GM18858 (cell line): ENCODE results near the gene SVIL.
"Not testable (repeated sequence)": the region's sequence is repeated elsewhere in the genome, so short reads cannot be mapped to it uniquely, and the experiment has no call there.

Experiments
- ATAC-seq: cut with Tn5 transposase; IDR thresholded peaks from one replicate; pipeline ENCODE4 v1.9.1; 2021; ENCODE audit not compliant: unreplicated experiment

SVIL gene

GRCh38 chr10:29493697-29494096 lies 141.1 kb downstream of the SVIL start:
- no peak for ATAC-seq

GRCh38 chr10:29492774-29493173 lies 142.0 kb downstream of the SVIL start:
- ATAC-seq, result no peak

- ATAC-seq, result no peak
These were observed 142.9 kb downstream of the SVIL start for GRCh38 chr10:29491918-29492317.

- ATAC-seq, result not testable (repeated sequence)
These were observed 143.9 kb downstream of the SVIL start for GRCh38 chr10:29490781-29491280.

- ATAC-seq, result not testable (repeated sequence)
These were observed 146.3 kb downstream of the SVIL start for GRCh38 chr10:29488471-29488870.

GRCh38 chr10:29487884-29488266 lies 146.9 kb downstream of the SVIL start:
- not testable (repeated sequence) for ATAC-seq

GRCh38 chr10:29487032-29487883 lies 147.5 kb downstream of the SVIL start:
- ATAC-seq, result not testable (repeated sequence)

GRCh38 chr10:29486433-29486832 lies 148.3 kb downstream of the SVIL start:
- ATAC-seq, result peak; percentile 66

GRCh38 chr10:29484677-29485076 lies 150.1 kb downstream of the SVIL start:
- ATAC-seq, result not testable (repeated sequence)

- peak; percentile 41 for ATAC-seq
These were observed 152.0 kb downstream of the SVIL start for GRCh38 chr10:29482591-29483431.

- no peak for ATAC-seq
These were observed 152.8 kb downstream of the SVIL start for GRCh38 chr10:29481906-29482440.

- ATAC-seq, result no peak
These were observed 154.5 kb downstream of the SVIL start for GRCh38 chr10:29479981-29480954.

- no peak for ATAC-seq
These were observed 155.5 kb downstream of the SVIL start for GRCh38 chr10:29479081-29479925.

- no peak for ATAC-seq
These were observed 161.2 kb downstream of the SVIL start for GRCh38 chr10:29473406-29474100.

GRCh38 chr10:29473087-29473356 lies 161.7 kb downstream of the SVIL start:
- no peak for ATAC-seq

GRCh38 chr10:29472301-29473086 lies 162.3 kb downstream of the SVIL start:
- no peak for ATAC-seq

GRCh38 chr10:29471544-29471859 lies 163.3 kb downstream of the SVIL start:
- ATAC-seq, result no peak

GRCh38 chr10:29470843-29471543 lies 163.8 kb downstream of the SVIL start:
- no peak for ATAC-seq
